Natural killer cell (primary cell): Measurements from ENCODE around the gene CKB. TPM values are rescaled to one million over a fixed set of nuclear protein-coding genes. Genes with fewer than 3 reads are reported as not detected.

Source experiments
- ATAC-seq, 3 donors: fragments of 150-1000 bp in 2 of 3; fragments of 200-7000 bp in 1 of 3; cut with Tn5 transposase; 1 replicate in 1 of 3; 2 replicates in 2 of 3; pipeline ENCODE4 v1.10.0; 2021; ENCODE audit warnings: mild to moderate bottlenecking in 2 of 3, moderate library complexity in 2 of 3
- DNase-seq, 2 donors: peaks; one replicate each; pipeline versions ENCODE4 v3.0.0 to v3.0.0-alpha.2; 2013 to 2021; ENCODE audit warnings: mixed read lengths in 1 of 2
- H3K27ac ChIP-seq: one replicate; pipeline ENCODE4 v1.5.1; 2013; ENCODE audit warnings: mild to moderate bottlenecking, low read length
- H3K27me3 ChIP-seq: one replicate; pipeline ENCODE4 v1.6.1; 2013; ENCODE audit warnings: low read length; ENCODE audit not compliant: control insufficient read depth, insufficient read depth
- H3K36me3 ChIP-seq: one replicate; pipeline ENCODE4 v1.6.1; 2013; ENCODE audit warnings: low read length; ENCODE audit not compliant: control insufficient read depth, insufficient read depth
- H3K4me1 ChIP-seq: one replicate; pipeline ENCODE4 v1.6.1; 2013; ENCODE audit warnings: low read length; ENCODE audit not compliant: control insufficient read depth, insufficient read depth
- H3K4me3 ChIP-seq: one replicate; pipeline ENCODE4 v1.5.1; 2013; ENCODE audit warnings: low read length
- H3K9me3 ChIP-seq: one replicate; pipeline ENCODE4 v1.6.1; 2013; ENCODE audit warnings: low read length; ENCODE audit not compliant: control insufficient read depth, insufficient read depth
- H3K27ac Mint-ChIP-seq, 2 donors: one replicate each; pipeline ENCODE4 v1.8.0; 2022; ENCODE audit warnings: mild to moderate bottlenecking in 2 of 2, mixed read lengths in 2 of 2, moderate library complexity in 1 of 2
- H3K27me3 Mint-ChIP-seq, 2 donors: one replicate each; pipeline ENCODE4 v1.8.0; 2022; ENCODE audit warnings: low read depth in 2 of 2, mixed read lengths in 2 of 2
- H3K36me3 Mint-ChIP-seq: one replicate; pipeline ENCODE4 v1.8.0; 2022; ENCODE audit warnings: mixed read lengths
- H3K4me1 Mint-ChIP-seq, 2 donors: one replicate each; pipeline ENCODE4 v1.8.0; 2022; ENCODE audit warnings: mixed read lengths in 2 of 2
- H3K4me3 Mint-ChIP-seq: one replicate; pipeline ENCODE4 v1.8.0; 2022; ENCODE audit warnings: mild to moderate bottlenecking, moderate library complexity, mixed read lengths
- H3K9me3 Mint-ChIP-seq, 2 donors: one replicate each; pipeline ENCODE4 v1.8.0; 2022; ENCODE audit warnings: mixed read lengths in 2 of 2
- WGBS: methylation state at CpG from one replicate; pipeline ENCODE4 v1.1.7; 2013; ENCODE audit warnings: missing lambda C conversion rate; ENCODE audit not compliant: insufficient coverage; 5-methylcytosine and 5-hydroxymethylcytosine counted together
- intact Hi-C: fragments of 100-400 bp; cut with micrococcal nuclease; formaldehyde crosslinking; loops from one replicate; pipeline ENCODE4 v1.14.2; 2022
- total RNA-seq, 4 donors: library from RNA; stranded (reverse); fragments of 120-200 nt in 1 of 4; gene quantifications; one replicate each; pipeline versions ENCODE4 v1.2.3 to v1.2.4, GENCODE V29; 2013 to 2022
- TF ChIP-seq, protein P1 (sequence below): fragments of 200-600 bp; IDR thresholded peaks from one replicate; pipeline ENCODE4 v1.8.0; 2022; ENCODE audit warnings: antibody characterized with exemption

The CKB gene
- total RNA-seq, 3 donors from 2014 or later (not counting 1 experiment from before 2014, with no cell fraction given), result 4.0 to 37.4 (median 9.0) TPM

DNA sequence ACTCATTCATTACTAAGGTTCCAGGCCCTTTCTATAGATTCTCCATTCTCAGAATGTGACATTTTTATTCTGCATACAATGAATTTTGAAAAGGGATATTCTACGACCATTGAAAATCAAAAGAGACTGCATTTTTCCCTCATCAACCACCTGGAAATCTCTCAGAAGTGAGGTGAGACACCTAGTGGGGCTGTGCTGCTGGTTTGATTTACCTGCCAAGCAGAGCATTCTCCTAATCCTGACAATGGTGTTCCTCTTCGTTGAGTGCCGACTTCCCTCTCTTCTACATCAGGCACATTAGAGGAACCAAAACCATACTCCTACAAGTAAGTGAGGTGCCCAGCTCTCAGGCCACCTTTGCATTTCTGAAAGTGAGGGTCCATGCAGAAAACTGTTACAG lies 14.9 kb downstream of the CKB start:
- H3K4me3 ChIP-seq, result no peak overlapping the region
- TF ChIP-seq, protein P1, sequence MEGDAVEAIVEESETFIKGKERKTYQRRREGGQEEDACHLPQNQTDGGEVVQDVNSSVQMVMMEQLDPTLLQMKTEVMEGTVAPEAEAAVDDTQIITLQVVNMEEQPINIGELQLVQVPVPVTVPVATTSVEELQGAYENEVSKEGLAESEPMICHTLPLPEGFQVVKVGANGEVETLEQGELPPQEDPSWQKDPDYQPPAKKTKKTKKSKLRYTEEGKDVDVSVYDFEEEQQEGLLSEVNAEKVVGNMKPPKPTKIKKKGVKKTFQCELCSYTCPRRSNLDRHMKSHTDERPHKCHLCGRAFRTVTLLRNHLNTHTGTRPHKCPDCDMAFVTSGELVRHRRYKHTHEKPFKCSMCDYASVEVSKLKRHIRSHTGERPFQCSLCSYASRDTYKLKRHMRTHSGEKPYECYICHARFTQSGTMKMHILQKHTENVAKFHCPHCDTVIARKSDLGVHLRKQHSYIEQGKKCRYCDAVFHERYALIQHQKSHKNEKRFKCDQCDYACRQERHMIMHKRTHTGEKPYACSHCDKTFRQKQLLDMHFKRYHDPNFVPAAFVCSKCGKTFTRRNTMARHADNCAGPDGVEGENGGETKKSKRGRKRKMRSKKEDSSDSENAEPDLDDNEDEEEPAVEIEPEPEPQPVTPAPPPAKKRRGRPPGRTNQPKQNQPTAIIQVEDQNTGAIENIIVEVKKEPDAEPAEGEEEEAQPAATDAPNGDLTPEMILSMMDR, result no peak
- Mint-ChIP-seq H3K27ac (peak overlapping the region in 1 of 2 donors; percentile 34), H3K4me1 (peaks cover 5 to 8% of the 10 kb centered on the region in 2 donors), H3K9me3 (no peaks in the 10 kb centered on the region), H3K36me3 (peaks cover 6% of the 10 kb centered on the region), H3K4me3 (no peak overlapping the region), H3K27me3 (no peaks in the 10 kb centered on the region)
- H3K27ac ChIP-seq, result no peak overlapping the region
- DNase-seq, result no peak
- WGBS, result 69% methylated on average over 3 of the region's 3 CpGs
- peaks cover 31% of the 10 kb centered on the region for H3K36me3 ChIP-seq
- no peaks in the 10 kb centered on the region for H3K9me3 ChIP-seq
- intact Hi-C loops, result no loop called here
- no peak for ATAC-seq
- H3K4me1 ChIP-seq, result no peaks in the 10 kb centered on the region
- no peaks in the 10 kb centered on the region for H3K27me3 ChIP-seq

DNA sequence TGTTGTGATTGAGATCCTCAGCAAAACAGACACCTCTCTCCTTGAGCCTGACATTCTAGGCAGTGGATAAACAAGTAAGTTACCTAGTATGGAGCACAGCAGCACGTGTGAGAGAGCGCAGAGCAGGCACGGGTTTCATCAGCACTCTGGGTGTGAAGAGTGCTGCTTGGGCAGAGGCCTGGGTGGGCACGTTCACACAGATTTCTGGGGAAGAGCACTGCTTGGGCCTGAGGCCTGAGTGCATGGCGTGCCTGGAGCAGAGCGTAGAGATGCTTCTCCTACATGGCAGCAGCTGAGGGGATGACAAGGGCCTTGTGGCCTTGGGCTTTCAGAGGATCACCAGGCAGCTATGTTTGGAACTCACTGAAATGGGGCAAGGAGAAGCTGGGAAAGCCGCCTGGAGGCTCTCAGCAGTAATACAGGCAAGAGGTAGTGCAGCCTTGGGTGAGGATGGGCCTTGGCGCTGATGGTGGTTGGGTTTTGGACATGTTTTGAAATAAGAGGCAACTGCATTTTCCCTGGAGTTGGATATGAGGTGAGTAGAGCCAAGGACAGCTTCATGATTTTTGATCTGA lies 17.6 kb downstream of the CKB start:
- TF ChIP-seq, protein P1, result no peak
- Histone ChIP-seq H3K36me3 (peaks cover 50% of the 10 kb centered on the region), H3K27ac (no peak overlapping the region), H3K9me3 (no peaks in the 10 kb centered on the region), H3K27me3 (no peaks in the 10 kb centered on the region), H3K4me1 (no peaks in the 10 kb centered on the region), H3K4me3 (no peak overlapping the region)
- intact Hi-C loops, result no loop called here
- no peak overlapping the region for H3K4me3 Mint-ChIP-seq
- peaks cover 6% of the 10 kb centered on the region for H3K36me3 Mint-ChIP-seq
- H3K27ac Mint-ChIP-seq, result peak overlapping the region in 1 of 2 donors; percentile 68
- peaks cover 8 to 19% of the 10 kb centered on the region in 2 donors for H3K4me1 Mint-ChIP-seq
- H3K27me3 Mint-ChIP-seq, result no peaks in the 10 kb centered on the region
- no peaks in the 10 kb centered on the region for H3K9me3 Mint-ChIP-seq
- DNase-seq, result no peak
- 84% methylated on average over 8 of the region's 8 CpGs for WGBS
- no peak for ATAC-seq

DNA sequence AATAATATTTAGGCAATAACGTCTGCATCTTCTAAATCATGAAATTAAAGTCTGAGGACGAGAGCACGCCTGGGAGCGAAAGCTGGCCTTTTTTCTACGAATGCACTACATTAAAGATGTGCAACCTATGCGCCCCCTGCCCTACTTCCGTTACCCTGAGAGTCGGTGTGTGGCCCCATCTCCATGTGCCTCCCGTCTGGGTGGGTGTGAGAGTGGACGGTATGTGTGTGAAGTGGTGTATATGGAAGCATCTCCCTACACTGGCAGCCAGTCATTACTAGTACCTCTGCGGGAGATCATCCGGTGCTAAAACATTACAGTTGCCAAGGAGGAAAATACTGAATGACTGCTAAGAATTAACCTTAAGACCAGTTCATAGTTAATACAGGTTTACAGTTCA lies 19.3 kb downstream of the CKB start:
- Histone ChIP-seq H3K4me1 (no peaks in the 10 kb centered on the region), H3K9me3 (no peaks in the 10 kb centered on the region), H3K27me3 (no peaks in the 10 kb centered on the region), H3K4me3 (no peak overlapping the region), H3K27ac (no peak overlapping the region), H3K36me3 (peaks cover 48% of the 10 kb centered on the region)
- H3K36me3 Mint-ChIP-seq, result peaks cover 6% of the 10 kb centered on the region
- DNase-seq (no peak), ATAC-seq (no peak)
- TF ChIP-seq, protein P1, result no peak
- no peaks in the 10 kb centered on the region for H3K9me3 Mint-ChIP-seq
- no peak overlapping the region for H3K4me3 Mint-ChIP-seq
- WGBS, result 90% methylated on average over 11 of the region's 12 CpGs
- peak overlapping the region in 1 of 2 donors; percentile 18 for H3K27ac Mint-ChIP-seq
- peaks cover 14 to 24% of the 10 kb centered on the region in 2 donors for H3K4me1 Mint-ChIP-seq
- no peaks in the 10 kb centered on the region for H3K27me3 Mint-ChIP-seq
- intact Hi-C loops, result no loop called here

DNA sequence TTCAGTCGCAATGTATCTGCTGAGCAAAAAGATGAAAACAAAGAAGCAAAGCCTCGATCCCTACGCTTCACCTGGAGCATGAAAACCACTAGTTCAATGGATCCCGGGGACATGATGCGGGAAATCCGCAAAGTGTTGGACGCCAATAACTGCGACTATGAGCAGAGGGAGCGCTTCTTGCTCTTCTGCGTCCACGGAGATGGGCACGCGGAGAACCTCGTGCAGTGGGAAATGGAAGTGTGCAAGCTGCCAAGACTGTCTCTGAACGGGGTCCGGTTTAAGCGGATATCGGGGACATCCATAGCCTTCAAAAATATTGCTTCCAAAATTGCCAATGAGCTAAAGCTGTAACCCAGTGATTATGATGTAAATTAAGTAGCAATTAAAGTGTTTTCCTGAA lies 19.8 kb downstream of the CKB start:
- Mint-ChIP-seq H3K4me1 (peaks cover 14 to 24% of the 10 kb centered on the region in 2 donors), H3K36me3 (peaks cover 6% of the 10 kb centered on the region), H3K27me3 (no peaks in the 10 kb centered on the region), H3K9me3 (no peaks in the 10 kb centered on the region), H3K27ac (peak overlapping the region in 1 of 2 donors; percentile 18), H3K4me3 (no peak overlapping the region)
- Histone ChIP-seq H3K36me3 (peaks cover 48% of the 10 kb centered on the region), H3K4me3 (no peak overlapping the region), H3K27me3 (no peaks in the 10 kb centered on the region), H3K4me1 (no peaks in the 10 kb centered on the region), H3K9me3 (no peaks in the 10 kb centered on the region), H3K27ac (no peak overlapping the region)
- intact Hi-C loops, result no loop called here
- no peak for DNase-seq
- TF ChIP-seq, protein P1, result no peak
- WGBS, result 96% methylated on average over 18 of the region's 18 CpGs
- no peak for ATAC-seq
